NCI-H345 treated with DMSO at 0.1 percent for 48 hours (cell line): ENCODE measurements around the gene NPFFR1.
A peak's percentile ranks its signal among the peaks of the same experiment; 100 is the strongest.

Source experiments
- DNase-seq: peaks from one replicate; lab custom pipeline; 2025; ENCODE audit not compliant: unreplicated experiment; lab: John Stamatoyannopoulos, UW

The NPFFR1 gene

GRCh38 chr10:70283445-70284399, at the start of gene NPFFR1:
TSS of gene NPFFR1 (minus strand) at chr10:70284004. CDS start at chr10:70283676, 328 bp downstream.
- no peak for DNase-seq

- DNase-seq: no peak
Observed at GRCh38 chr10:70333268-70333667, 49.5 kb upstream of the NPFFR1 start.

- DNase-seq: peak; percentile 39
Observed at GRCh38 chr10:70331486-70332268, 47.9 kb upstream of the NPFFR1 start.

- DNase-seq: no peak
Observed at GRCh38 chr10:70331160-70331485, 47.3 kb upstream of the NPFFR1 start.

GRCh38 chr10:70330671-70331070, 46.9 kb upstream of the NPFFR1 start:
- no peak for DNase-seq

GRCh38 chr10:70328967-70329366, 45.2 kb upstream of the NPFFR1 start:
- no peak for DNase-seq

GRCh38 chr10:70328018-70328417, 44.2 kb upstream of the NPFFR1 start:
- no peak for DNase-seq

- no peak for DNase-seq
Observed at GRCh38 chr10:70324951-70325781, 41.4 kb upstream of the NPFFR1 start.

- no peak for DNase-seq
Observed at GRCh38 chr10:70324339-70324861, 40.6 kb upstream of the NPFFR1 start.

- DNase-seq: no peak
Observed at GRCh38 chr10:70323697-70324338, 40.0 kb upstream of the NPFFR1 start.

- no peak for DNase-seq
Observed at GRCh38 chr10:70323138-70323696, 39.4 kb upstream of the NPFFR1 start.

GRCh38 chr10:70321897-70322890, 38.4 kb upstream of the NPFFR1 start:
- no peak for DNase-seq

GRCh38 chr10:70321233-70321632, 37.4 kb upstream of the NPFFR1 start:
- no peak for DNase-seq

GRCh38 chr10:70320751-70321150, 36.9 kb upstream of the NPFFR1 start:
- no peak for DNase-seq

GRCh38 chr10:70319824-70320223, 36.0 kb upstream of the NPFFR1 start:
- no peak for DNase-seq

- peak; percentile 23 for DNase-seq
Observed at GRCh38 chr10:70319183-70319582, 35.4 kb upstream of the NPFFR1 start.

- no peak for DNase-seq
Observed at GRCh38 chr10:70317943-70318318, 34.1 kb upstream of the NPFFR1 start.

- DNase-seq: no peak
Observed at GRCh38 chr10:70317272-70317942, 33.6 kb upstream of the NPFFR1 start.
